ENCODE measurements around the gene DGKD. TPM values are rescaled to one million over a fixed set of nuclear protein-coding genes. Genes with fewer than 3 reads are reported as not detected.

The DGKD gene
- total and polyA plus RNA-seq, 5 experiments from 2014 or later = 29.3 to 315 (median 44.5) TPM

GRCh38 chr2:233435436-233436190 is 81.3 kb downstream of the DGKD start:
- peak in 1 of 10 donors; percentile 31 for DNase-seq
- peak overlapping the region in 4 of 10 donors; percentile 3 to 70 (median 62) for H3K27ac Mint-ChIP-seq

GRCh38 chr2:233436191-233436581 is 81.9 kb downstream of the DGKD start:
- Mint-ChIP-seq H3K9me3 (no peaks in the 10 kb centered on the region), H3K27ac (no peak overlapping the region), H3K36me3 (peaks cover 6 to 85% (median 19%) of the 10 kb centered on the region in 3 donors), H3K4me1 (peaks cover 15 to 36% (median 29%) of the 10 kb centered on the region in 4 donors), H3K4me3 (no peak overlapping the region), H3K27me3 (no peaks in the 10 kb centered on the region)
- no peak for ATAC-seq
- POLR2A ChIA-PET = interaction anchor here (1.5 to 3.3 kb wide), 2 partner anchors 14 to 17 kb away, joined by 4 to 13 read pairs; no protein-coding TSS in a partner anchor
- peak in 1 of 10 donors; percentile 28 for DNase-seq

More at GRCh38 chr2:233435436-233436190, 81.3 kb downstream of the DGKD start:
- H3K27me3 Mint-ChIP-seq = no peaks in the 10 kb centered on the region
- peaks cover 6 to 85% (median 19%) of the 10 kb centered on the region in 3 donors for H3K36me3 Mint-ChIP-seq
- no peak for ATAC-seq
- peaks cover 17 to 36% (median 30%) of the 10 kb centered on the region in 4 donors for H3K4me1 Mint-ChIP-seq
- H3K9me3 Mint-ChIP-seq = no peaks in the 10 kb centered on the region
- H3K4me3 Mint-ChIP-seq = no peak overlapping the region
- POLR2A ChIA-PET = interaction anchor here (1.5 to 3.3 kb wide), 2 partner anchors 13 to 16 kb away, joined by 4 to 13 read pairs; no protein-coding TSS in a partner anchor

GRCh38 chr2:233436691-233437438 is 82.6 kb downstream of the DGKD start:
- POLR2A ChIA-PET = interaction anchor here (1.2 to 3.3 kb wide), 3 partner anchors 11 to 17 kb away, joined by 4 to 13 read pairs (median 5); no protein-coding TSS in a partner anchor
- Mint-ChIP-seq H3K4me3 (no peak overlapping the region), H3K27ac (peak overlapping the region in 7 of 10 donors; percentile 31 to 65 (median 51)), H3K27me3 (no peaks in the 10 kb centered on the region), H3K9me3 (no peaks in the 10 kb centered on the region), H3K4me1 (peaks cover 17 to 36% (median 29%) of the 10 kb centered on the region in 4 donors), H3K36me3 (peaks cover 6 to 87% (median 19%) of the 10 kb centered on the region in 3 donors)
- DNase-seq (peak in 1 of 10 donors; percentile 35), ATAC-seq (no peak)

- H3K27ac Mint-ChIP-seq = peak overlapping the region in 4 of 10 donors; percentile 41 to 94 (median 56)
- no peak overlapping the region for H3K4me3 Mint-ChIP-seq
- H3K9me3 Mint-ChIP-seq = no peaks in the 10 kb centered on the region
- H3K27me3 Mint-ChIP-seq = no peaks in the 10 kb centered on the region
- H3K36me3 Mint-ChIP-seq = peaks cover 6 to 89% (median 18%) of the 10 kb centered on the region in 3 donors
- POLR2A ChIA-PET = interaction anchor here (0.5 to 3.3 kb wide), 6 partner anchors 10 to 737 kb away, joined by 3 to 13 read pairs (median 4); no protein-coding TSS in a partner anchor
- DNase-seq (peak in 1 of 10 donors; percentile 38), ATAC-seq (no peak)
- peaks cover 18 to 40% (median 33%) of the 10 kb centered on the region in 4 donors for H3K4me1 Mint-ChIP-seq
These were observed 83.2 kb downstream of the DGKD start for GRCh38 chr2:233437439-233437955.

GRCh38 chr2:233438573-233439147 is 84.4 kb downstream of the DGKD start:
- ATAC-seq (no peak), DNase-seq (peak in 1 of 10 donors; percentile 48)
- POLR2A ChIA-PET = interaction anchor here (0.7 to 3.3 kb wide), 4 partner anchors 9 to 25 kb away, joined by 3 to 13 read pairs (median 3); no protein-coding TSS in a partner anchor
- no peak overlapping the region for H3K4me3 Mint-ChIP-seq
- H3K36me3 Mint-ChIP-seq = peaks cover 6 to 91% (median 17%) of the 10 kb centered on the region in 3 donors
- H3K27ac Mint-ChIP-seq = peak overlapping the region in 8 of 10 donors; percentile 1 to 86 (median 56)
- peaks cover 24 to 41% (median 34%) of the 10 kb centered on the region in 4 donors for H3K4me1 Mint-ChIP-seq
- no peaks in the 10 kb centered on the region for H3K27me3 Mint-ChIP-seq
- no peaks in the 10 kb centered on the region for H3K9me3 Mint-ChIP-seq

GRCh38 chr2:233439191-233439590 is 84.9 kb downstream of the DGKD start:
- Mint-ChIP-seq H3K27ac (peak overlapping the region in 8 of 10 donors; percentile 1 to 86 (median 56)), H3K4me1 (peaks cover 27 to 47% (median 35%) of the 10 kb centered on the region in 4 donors), H3K27me3 (no peaks in the 10 kb centered on the region), H3K9me3 (no peaks in the 10 kb centered on the region), H3K36me3 (peaks cover 6 to 93% (median 17%) of the 10 kb centered on the region in 3 donors), H3K4me3 (no peak overlapping the region)
- ATAC-seq (no peak), DNase-seq (peak in 1 of 10 donors; percentile 13)
- POLR2A ChIA-PET = interaction anchor here (0.7 to 1.8 kb wide), 3 partner anchors 20 to 37 kb away, joined by 3 to 4 read pairs (median 3); no protein-coding TSS in a partner anchor

- ATAC-seq = no peak
- POLR2A ChIA-PET = interaction anchor here (1.1 to 2.1 kb wide), 5 partner anchors 16 to 38 kb away, joined by 3 to 6 read pairs (median 4); no protein-coding TSS in a partner anchor
- peaks cover 23 to 47% (median 36%) of the 10 kb centered on the region in 4 donors for H3K4me1 Mint-ChIP-seq
- peak overlapping the region in 1 of 10 donors; percentile 26 for H3K4me3 Mint-ChIP-seq
- H3K27ac Mint-ChIP-seq = peak overlapping the region; percentile 25 to 82 (median 64)
- peak in 1 of 10 donors; percentile 34 for DNase-seq
- no peaks in the 10 kb centered on the region for H3K27me3 Mint-ChIP-seq
- peaks cover 6 to 92% (median 13%) of the 10 kb centered on the region in 3 donors for H3K36me3 Mint-ChIP-seq
- no peaks in the 10 kb centered on the region for H3K9me3 Mint-ChIP-seq
These were observed 86.0 kb downstream of the DGKD start for GRCh38 chr2:233440314-233440713.

GRCh38 chr2:233440714-233441113 is 86.4 kb downstream of the DGKD start:
- no peak overlapping the region for H3K4me3 Mint-ChIP-seq
- H3K9me3 Mint-ChIP-seq = no peaks in the 10 kb centered on the region
- peak in 1 of 10 donors; percentile 45 for DNase-seq
- H3K27ac Mint-ChIP-seq = peak overlapping the region in 9 of 10 donors; percentile 28 to 94 (median 81)
- no peak for ATAC-seq
- POLR2A ChIA-PET = interaction anchor here (1.2 to 2.1 kb wide), 4 partner anchors 16 to 38 kb away, joined by 3 to 6 read pairs (median 4); no protein-coding TSS in a partner anchor
- no peaks in the 10 kb centered on the region for H3K27me3 Mint-ChIP-seq
- H3K36me3 Mint-ChIP-seq = peaks cover 6 to 92% (median 11%) of the 10 kb centered on the region in 3 donors
- H3K4me1 Mint-ChIP-seq = peaks cover 23 to 47% (median 36%) of the 10 kb centered on the region in 4 donors

- Mint-ChIP-seq H3K27me3 (no peaks in the 10 kb centered on the region), H3K36me3 (peaks cover 6 to 94% (median 16%) of the 10 kb centered on the region in 3 donors), H3K27ac (peak overlapping the region; percentile 57 to 95 (median 82)), H3K4me3 (no peak overlapping the region), H3K4me1 (peaks cover 23 to 49% (median 36%) of the 10 kb centered on the region in 4 donors), H3K9me3 (no peaks in the 10 kb centered on the region)
- no peak for ATAC-seq
- POLR2A ChIA-PET = interaction anchor here (1.2 to 4.2 kb wide), 6 partner anchors 17 to 41 kb away, joined by 3 to 26 read pairs (median 4); no protein-coding TSS in a partner anchor
- peak in 1 of 10 donors; percentile 42 for DNase-seq
These were observed 87.1 kb downstream of the DGKD start for GRCh38 chr2:233441161-233442027.

GRCh38 chr2:233442028-233442310 is 87.7 kb downstream of the DGKD start:
- POLR2A ChIA-PET = interaction anchor here (1.3 to 4.2 kb wide), 3 partner anchors 19 to 41 kb away, joined by 4 to 26 read pairs (median 6); no protein-coding TSS in a partner anchor
- Mint-ChIP-seq H3K4me3 (no peak overlapping the region), H3K36me3 (peaks cover 6 to 90% (median 17%) of the 10 kb centered on the region in 3 donors)

More at GRCh38 chr2:233442028-233442310, 87.7 kb downstream of the DGKD start:
- Mint-ChIP-seq H3K9me3 (no peaks in the 10 kb centered on the region), H3K27me3 (no peaks in the 10 kb centered on the region), H3K27ac (peak overlapping the region; percentile 57 to 95 (median 76)), H3K4me1 (peaks cover 23 to 49% (median 36%) of the 10 kb centered on the region in 4 donors)
- DNase-seq = peak in 1 of 10 donors; percentile 21
- ATAC-seq = no peak

All from naive thymus-derived CD8-positive, alpha-beta T cell (primary cell).